Osteocyte (in vitro differentiated cells): ENCODE results near the gene FBN1. TPM values are rescaled to one million over a fixed set of nuclear protein-coding genes. Genes with fewer than 3 reads are reported as not detected.
A peak's percentile ranks its signal among the peaks of the same experiment; 100 is the strongest.

ENCODE experiments used
- DNase-seq: peaks from one replicate; pipeline ENCODE4 v3.0.0; 2021; ENCODE audit warnings: mixed read lengths; ENCODE audit not compliant: unreplicated experiment; ENCODE audit errors: extremely low spot score
- H3K27ac Mint-ChIP-seq: one replicate; pipeline ENCODE4 v1.8.0; 2021; ENCODE audit warnings: mild to moderate bottlenecking, mixed read lengths; ENCODE audit not compliant: unreplicated experiment
- H3K27me3 Mint-ChIP-seq: one replicate; pipeline ENCODE4 v1.8.0; 2021; ENCODE audit warnings: mixed read lengths; ENCODE audit not compliant: unreplicated experiment
- H3K36me3 Mint-ChIP-seq: one replicate; pipeline ENCODE4 v1.8.0; 2021; ENCODE audit warnings: mixed read lengths; ENCODE audit not compliant: unreplicated experiment
- H3K4me1 Mint-ChIP-seq: one replicate; pipeline ENCODE4 v1.8.0; 2021; ENCODE audit warnings: mixed read lengths; ENCODE audit not compliant: unreplicated experiment
- H3K4me3 Mint-ChIP-seq: one replicate; pipeline ENCODE4 v1.8.0; 2021; ENCODE audit warnings: mild to moderate bottlenecking, moderate library complexity, mixed read lengths; ENCODE audit not compliant: unreplicated experiment
- H3K9me3 Mint-ChIP-seq: one replicate; pipeline ENCODE4 v1.8.0; 2021; ENCODE audit warnings: mixed read lengths; ENCODE audit not compliant: unreplicated experiment
- CTCF ChIP-seq: fragments of 200-600 bp; sonication (generic); IDR thresholded peaks from 2 replicates; pipeline ENCODE4 v1.5.0; 2021; ENCODE audit warnings: antibody characterized with exemption, mild to moderate bottlenecking, moderate library complexity
- total RNA-seq: library from RNA; stranded (reverse); gene quantifications from 2 replicates; pipeline ENCODE4 v1.2.1, GENCODE V29; 2021

The FBN1 gene
- total RNA-seq, 1 donor from 2014 or later, result 1,012 TPM

- Mint-ChIP-seq H3K27ac (peak overlapping the region; percentile 70), H3K27me3 (no peaks in the 10 kb centered on the region), H3K4me3 (no peak overlapping the region), H3K4me1 (peaks cover 24% of the 10 kb centered on the region), H3K36me3 (no peaks in the 10 kb centered on the region), H3K9me3 (peaks cover 7% of the 10 kb centered on the region)
- no peak for DNase-seq
- no peak for TF ChIP-seq CTCF
These were observed 283.8 kb downstream of the FBN1 start for GRCh38 chr15:48361685-48362084.

- Mint-ChIP-seq H3K4me1 (peaks cover 24% of the 10 kb centered on the region), H3K9me3 (peaks cover 7% of the 10 kb centered on the region), H3K36me3 (no peaks in the 10 kb centered on the region), H3K4me3 (no peak overlapping the region), H3K27me3 (no peaks in the 10 kb centered on the region), H3K27ac (no peak overlapping the region)
- no peak for TF ChIP-seq CTCF
- DNase-seq, result no peak
These were observed 284.7 kb downstream of the FBN1 start for GRCh38 chr15:48360841-48361240.

Other genes with a start within 250 kb of the FBN1 start
- 5.6 and 6.8 TPM in 2 replicates for gene CEP152, start 165.4 kb upstream of the FBN1 start, total RNA-seq
- 168 and 185 TPM in 2 replicates for gene EID1, start 232.4 kb upstream of the FBN1 start, total RNA-seq